K562 (cell line): Measurements from ENCODE around the gene TMEM11. TPM values are rescaled to one million over a fixed set of nuclear protein-coding genes. Genes with fewer than 3 reads are reported as not detected.

Experiments
- ATAC-seq: fragments of 200-7000 bp; cut with Tn5 transposase; 3 replicates; pipeline ENCODE4 v1.9.1; 2020; ENCODE audit warnings: moderate library complexity
- BruUV-seq: library from RNA; stranded (reverse); fragments of 400-500 nt; replicated peaks from 2 replicates; lab custom pipeline; 2021; lab: Mats Ljungman, UMichigan
- CTCF ChIA-PET: fragments of 300-600 bp; formaldehyde crosslinking; extraction: SDS; loops from one replicate; lab custom pipeline; 2021; ENCODE audit warnings: low intra/inter-chr PET ratio; lab: Yijun Ruan, JAX
- POLR2A ChIA-PET: fragments of 300-600, 350-650 bp; sonication (Branson Sonifier 250); formaldehyde crosslinking; extraction: SDS; loops from one replicate; lab custom pipeline; 2021; ENCODE audit warnings: antibody characterized with exemption, inconsistent platforms; lab: Yijun Ruan, JAX
- DNase-seq, 4 experiments: peaks; one replicate each; pipeline versions ENCODE4 v3.0.0 to v3.0.0-alpha.2; 2011 to 2018; ENCODE audit warnings: low spot score in 3 of 4, mixed read lengths in 3 of 4; ENCODE audit errors: extremely low read depth in 1 of 4
- FAIRE-seq: peaks from 2 replicates; lab custom pipeline; 2011; peaks lifted over from hg19 to GRCh38; lab: Jason Lieb, UNC
- H2AFZ ChIP-seq: 2 replicates; pipeline ENCODE4 v1.6.0; 2011; ENCODE audit warnings: low read depth, low read length, control low read depth, inconsistent platforms
- H3K27ac ChIP-seq: fragments of 200-600 bp; 3 replicates; pipeline ENCODE4 v1.8.0; 2011; ENCODE audit warnings: low read depth, mild to moderate bottlenecking, control low read depth, inconsistent platforms, low read length, moderate library complexity, mixed read lengths; ENCODE audit errors: extremely low read depth
- H3K27me3 ChIP-seq, 2 experiments: fragments of 300-600 bp in 1 of 2; 2 replicates in 1 of 2; 3 replicates in 1 of 2; pipeline versions ENCODE4 v1.6.0 to v1.8.0; 2011; ENCODE audit warnings: inconsistent platforms in 2 of 2, low read length in 2 of 2, mild to moderate bottlenecking in 1 of 2, mixed read lengths in 1 of 2, moderate library complexity in 1 of 2; ENCODE audit not compliant: control insufficient read depth in 2 of 2, insufficient read depth in 2 of 2
- H3K36me3 ChIP-seq: fragments of 300-600 bp; 3 replicates; pipeline ENCODE4 v1.8.0; 2011; ENCODE audit warnings: mild to moderate bottlenecking, low read length, inconsistent platforms; ENCODE audit not compliant: control insufficient read depth, insufficient read depth
- H3K4me1 ChIP-seq, 2 experiments: fragments of 200-600 bp in 1 of 2; replicated peaks in 1 of 2; 2 replicates in 1 of 2; 3 replicates in 1 of 2; pipeline versions ENCODE4 v1.5.1 to v1.8.0; 2011; ENCODE audit warnings: inconsistent platforms in 2 of 2, low read length in 2 of 2, mild to moderate bottlenecking in 1 of 2, mixed read lengths in 1 of 2, moderate library complexity in 1 of 2; ENCODE audit not compliant: control insufficient read depth in 2 of 2, insufficient read depth in 2 of 2
- H3K4me2 ChIP-seq: 2 replicates; pipeline ENCODE4 v1.6.1; 2011; ENCODE audit warnings: low read length, control low read depth, inconsistent platforms, mixed read lengths; ENCODE audit not compliant: insufficient read depth
- H3K4me3 ChIP-seq: fragments of 200-600 bp; sonication (generic), shearing (Covaris generic); 2 replicates; pipeline ENCODE4 v1.5.1; 2016; ENCODE audit warnings: control low read depth, inconsistent platforms
- H3K79me2 ChIP-seq: fragments of 200-600 bp; 3 replicates; pipeline ENCODE4 v1.8.0; 2011; ENCODE audit warnings: low read length, inconsistent platforms; ENCODE audit not compliant: control insufficient read depth, insufficient read depth
- H3K9ac ChIP-seq, 2 experiments: 2 replicates each; pipeline versions ENCODE4 v1.6.0 to v1.6.1; 2011; ENCODE audit warnings: low read depth in 2 of 2, low read length in 2 of 2, control low read depth in 1 of 2, inconsistent platforms in 1 of 2, mild to moderate bottlenecking in 1 of 2, mixed read lengths in 1 of 2; ENCODE audit not compliant: insufficient read depth in 1 of 2
- H3K9me1 ChIP-seq: one replicate; pipeline ENCODE4 v1.6.0; 2011; ENCODE audit warnings: inconsistent platforms, mild to moderate bottlenecking, low read length, moderate library complexity; ENCODE audit not compliant: control insufficient read depth, insufficient read depth
- H3K9me3 ChIP-seq: replicated peaks from 2 replicates; pipeline ENCODE4 v1.5.1; 2011; ENCODE audit warnings: low read depth, low read length, inconsistent platforms; ENCODE audit not compliant: control insufficient read depth, insufficient read depth
- H4K20me1 ChIP-seq: replicated peaks from 2 replicates; pipeline ENCODE4 v1.6.1; 2011; ENCODE audit warnings: low read length, inconsistent platforms, mixed read lengths; ENCODE audit not compliant: control insufficient read depth, insufficient read depth
- DIDO1 ChIP-seq: fragments of 450-650 bp; IDR thresholded peaks from 2 replicates; pipeline ENCODE4 v1.6.1; 2016; ENCODE audit warnings: low read depth, missing biosample characterization, missing genetic modification characterization
- EP300 ChIP-seq: IDR thresholded peaks from 2 replicates; pipeline ENCODE4 v1.6.1; 2012; ENCODE audit warnings: low read length, improper control_type of control experiment
- ERF ChIP-seq: fragments of 450-650 bp; formaldehyde crosslinking; IDR thresholded peaks from 2 replicates; pipeline ENCODE4 v1.4.0; 2020; ENCODE audit warnings: mild to moderate bottlenecking, mixed read lengths
- HCFC1 ChIP-seq: IDR thresholded peaks from 2 replicates; pipeline ENCODE4 v1.6.1; 2012; ENCODE audit warnings: low read depth, low read length, improper control_type of control experiment
- HSF4 ChIP-seq: fragments of 250-450 bp; sonication (Bioruptor Pico); IDR thresholded peaks from 2 replicates; pipeline ENCODE4 v2.1.2; 2022; ENCODE audit warnings: mild to moderate bottlenecking, moderate library complexity, borderline replicate concordance
- MTA3 ChIP-seq: fragments of 450-650 bp; formaldehyde crosslinking; IDR thresholded peaks from 2 replicates; pipeline ENCODE4 v1.6.1; 2017; ENCODE audit warnings: mild to moderate bottlenecking, borderline replicate concordance
- NFIC ChIP-seq: fragments of 450-650 bp; IDR thresholded peaks from 2 replicates; pipeline ENCODE4 v1.6.1; 2017; ENCODE audit warnings: mild to moderate bottlenecking, inconsistent platforms
- NFIX ChIP-seq: fragments of 250-450 bp; sonication (Bioruptor Pico); IDR thresholded peaks from 2 replicates; pipeline ENCODE4 v1.4.0; 2020; ENCODE audit warnings: low read depth, mild to moderate bottlenecking, moderate library complexity
- PBX2 ChIP-seq, 2 experiments: IDR thresholded peaks in 1 of 2; conservative IDR thresholded peaks in 1 of 2; 2 replicates each; pipeline ENCODE4 v1.6.1; 2016; ENCODE audit warnings: low read depth in 2 of 2, mild to moderate bottlenecking in 1 of 2, missing compliant biosample characterization in 1 of 2, missing genetic modification characterization in 1 of 2, moderate library complexity in 1 of 2
- SMAD1 ChIP-seq: fragments of 150-350 bp; IDR thresholded peaks from 2 replicates; pipeline ENCODE4 v1.6.1; 2014; ENCODE audit warnings: low read length, low read depth; ENCODE audit not compliant: partially characterized antibody
- SRSF1 ChIP-seq: fragments of 200-400 bp; formaldehyde crosslinking; IDR thresholded peaks from 2 replicates; pipeline ENCODE4 v1.6.1; 2017; ENCODE audit warnings: mild to moderate bottlenecking, low read depth, low read length, moderate library complexity
- TFAP4 ChIP-seq: sonication (generic); formaldehyde crosslinking; IDR thresholded peaks from 2 replicates; pipeline ENCODE4 v1.8.0; 2022; ENCODE audit warnings: missing genetic modification reagents, mild to moderate bottlenecking, moderate library complexity, borderline replicate concordance
- ZNF75A ChIP-seq: fragments of 450-650 bp; formaldehyde crosslinking; IDR thresholded peaks from 2 replicates; pipeline ENCODE4 v1.4.0; 2020; ENCODE audit warnings: mild to moderate bottlenecking
- WGBS: fragments of 100-300 bp; shearing (Covaris generic); methylation state at CpG from one replicate; pipeline ENCODE4 v1.1.6; 2016; ENCODE audit warnings: low coverage, mixed read lengths; ENCODE audit not compliant: insufficient coverage; ENCODE audit errors: missing lambda C conversion rate; 5-methylcytosine and 5-hydroxymethylcytosine counted together
- in situ Hi-C: fragments of 300-500 bp; cut with MboI; formaldehyde crosslinking; loops from 4 replicates; pipeline ENCODE4 v1.15.0; 2018; ENCODE audit warnings: inconsistent platforms, mixed read lengths
- intact Hi-C: fragments of 100-400 bp; cut with micrococcal nuclease; formaldehyde crosslinking; loops from 2 replicates; pipeline ENCODE4 v1.14.2; 2022
- polyA plus RNA-seq, 8 experiments: library from polyadenylated mRNA; depleted of rRNA in 4 of 8; stranded (reverse) in 5 of 8; unstranded in 3 of 8; fragments of >200 nt; fragmentation: Nextera tagmentation in 2 of 8; fragmentation: Illumina TruSeq in 1 of 8; extraction: Ambion mirVana in 2 of 8; extraction: Trizol in 1 of 8; gene quantifications; 2 replicates each; pipeline versions ENCODE4 v1.2.1 to v1.2.3, GENCODE V29; 2011 to 2014; ENCODE audit warnings: inconsistent platforms in 1 of 8, missing spikeins in 1 of 8
- total RNA-seq, 7 experiments: library from RNA; depleted of rRNA in 6 of 7; stranded (reverse); fragments of >200 nt in 6 of 7; fragmentation: Illumina TruSeq in 2 of 7; extraction: Trizol in 2 of 7; gene quantifications; 2 replicates each; pipeline versions ENCODE4 v1.2.1 to v1.2.3, GENCODE V29; 2011 to 2021; ENCODE audit warnings: low replicate concordance in 1 of 7
- TF ChIP-seq, protein P1 (sequence below): fragments of 250-450 bp; sonication (Bioruptor Pico); IDR thresholded peaks from 2 replicates; pipeline ENCODE4 v1.8.0; 2021; ENCODE audit warnings: moderate library complexity, mild to moderate bottlenecking, inconsistent platforms

The TMEM11 gene
- total and polyA plus RNA-seq, 9 of the 15 experiments (the other 6 are each of a cell fraction or from before 2014, with no cell fraction given), result 12.0 to 40.7 (median 30.0) TPM

GRCh38 chr17:21231533-21231932, 17.6 kb upstream of the TMEM11 start:
- Histone ChIP-seq H3K79me2 (no peaks in the 10 kb centered on the region), H3K9ac (no peak overlapping the region), H3K9me1 (no peaks in the 10 kb centered on the region), H3K4me1 (no peaks in the 10 kb centered on the region), H3K27me3 (no peaks in the 10 kb centered on the region), H3K4me3 (no peak overlapping the region), H2AFZ (no peak overlapping the region), H3K4me2 (no peak overlapping the region), H3K36me3 (no peaks in the 10 kb centered on the region), H4K20me1 (no peaks in the 10 kb centered on the region), H3K27ac (no peak overlapping the region), H3K9me3 (no peaks in the 10 kb centered on the region)
- ChIA-PET POLR2A (no interaction called here), CTCF (no interaction called here)
- no peak for DNase-seq
- in situ Hi-C loops (no loop called here), intact Hi-C loops (no loop called here)
- ATAC-seq, result no peak
- 91% methylated on average over 6 of the region's 6 CpGs for WGBS
- no peak for FAIRE-seq
- TF ChIP-seq SMAD1 (no peak), NFIC (peak; percentile 79), NFIX (CRISPR knock-in tag) (peak; percentile 41; the same call in 1 of the 2 replicates)
- no TSS peak for BruUV-seq

- ATAC-seq (no peak), DNase-seq (no peak), FAIRE-seq (no peak)
- BruUV-seq, result no TSS peak
- no peak overlapping the region for H3K4me3 ChIP-seq
- intact Hi-C loops (no loop called here), in situ Hi-C loops (no loop called here)
- H3K27me3 ChIP-seq, result no peaks in the 10 kb centered on the region
- H3K27ac ChIP-seq, result no peak overlapping the region
- CTCF ChIA-PET, result no interaction called here
- POLR2A ChIA-PET, result no interaction called here
- H3K4me2 ChIP-seq, result no peak overlapping the region
- no peaks in the 10 kb centered on the region for H3K36me3 ChIP-seq
- WGBS, result 79% methylated on average over 2 of the region's 2 CpGs
- no peaks in the 10 kb centered on the region for H3K4me1 ChIP-seq
- no peaks in the 10 kb centered on the region for H3K9me3 ChIP-seq
- no peaks in the 10 kb centered on the region for H4K20me1 ChIP-seq
- H3K9me1 ChIP-seq, result no peaks in the 10 kb centered on the region
- H2AFZ ChIP-seq, result no peak overlapping the region
- no peaks in the 10 kb centered on the region for H3K79me2 ChIP-seq
- H3K9ac ChIP-seq, result no peak overlapping the region
- TF ChIP-seq EP300 (no peak), PBX2 (CRISPR knock-in tag; IDR thresholded peaks at IDR 0.05; ENCODE audit: low read depth) (no peak), PBX2 (tag; conservative IDR thresholded peaks at IDR 0.05; ENCODE audit: low read depth) (no peak), MTA3 (no peak), ZNF75A (CRISPR knock-in tag) (no peak), ERF (no peak), HSF4 (CRISPR knock-in tag) (no peak), SRSF1 (no peak), HCFC1 (no peak), TFAP4 (CRISPR knock-in tag) (no peak), DIDO1 (tag) (no peak)
- TF ChIP-seq, protein P1, sequence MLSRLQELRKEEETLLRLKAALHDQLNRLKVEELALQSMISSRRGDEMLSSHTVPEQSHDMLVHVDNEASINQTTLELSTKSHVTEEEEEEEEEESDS (CRISPR knock-in tag), result no peak
Observed at GRCh38 chr17:21228845-21229244, 14.9 kb upstream of the TMEM11 start.
